ENCODE results near the gene OR4N5. TPM values are rescaled to one million over a fixed set of nuclear protein-coding genes. Genes with fewer than 3 reads are reported as not detected.

Gene OR4N5
- total RNA-seq, 2 donors from 2014 or later, result not detected

- intact Hi-C loops (cut with DNase I), result no loop called here
Measured at GRCh38 chr14:20191396-20191795, 52.8 kb downstream of the OR4N5 start.

GRCh38 chr14:20194101-20194500 is 55.5 kb downstream of the OR4N5 start:
- intact Hi-C loops (cut with DNase I), result no loop called here
- no peak for DNase-seq
- H3K9me3 ChIP-seq, result no peaks in the 10 kb centered on the region
- TF ChIP-seq CTCF (IDR thresholded peaks at IDR 0.05) (no peak), POLR2A (IDR thresholded peaks at IDR 0.05) (no peak)
- H3K4me1 ChIP-seq, result no peaks in the 10 kb centered on the region
- no peak overlapping the region for H3K27ac ChIP-seq
- H3K36me3 ChIP-seq (replicated peaks in 1 of 2; ENCODE audit: insufficient read depth in 1 of 2, low read depth in 2 of 2), result no peaks in the 10 kb centered on the region
- H3K27me3 ChIP-seq, result no peaks in the 10 kb centered on the region
- no peak overlapping the region for H3K4me3 ChIP-seq
- no peak for ATAC-seq

More at GRCh38 chr14:20191396-20191795, 52.8 kb downstream of the OR4N5 start:
- no peaks in the 10 kb centered on the region for H3K4me1 ChIP-seq
- H3K27me3 ChIP-seq, result no peaks in the 10 kb centered on the region
- WGBS, 2 donors, result 47 to 56% methylated on average over 3 of the region's 3 CpGs
- no peak overlapping the region for H3K4me3 ChIP-seq
- no peak overlapping the region for H3K27ac ChIP-seq
- H3K36me3 ChIP-seq (replicated peaks in 1 of 2; ENCODE audit: insufficient read depth in 1 of 2, low read depth in 2 of 2), result no peaks in the 10 kb centered on the region
- H3K9me3 ChIP-seq, result no peaks in the 10 kb centered on the region
- DNase-seq, result no peak
- no peak for TF ChIP-seq POLR2A (IDR thresholded peaks at IDR 0.05)
- TF ChIP-seq CTCF (IDR thresholded peaks at IDR 0.05), result no peak
- ATAC-seq, result no peak

Small RNA genes within 50 kb of the gene (small RNA-seq; reads per million reads assigned to genes)
- not detected for gene GTF2IP22
- gene RNA5SP380, result not detected

Other genes starting within 250 kb of the OR4N5 start
- not detected for gene OR4K5, start 218.2 kb upstream of the OR4N5 start, total RNA-seq
- gene OR4K1, start 207.9 kb upstream of the OR4N5 start, total RNA-seq, result not detected
- not detected for gene OR4K15, start 163.2 kb upstream of the OR4N5 start, total RNA-seq
- not detected for gene OR4Q2, start 136.7 kb upstream of the OR4N5 start, total RNA-seq
- not detected for gene OR4K14, start 119.5 kb upstream of the OR4N5 start, total RNA-seq
- not detected for gene OR4K13, start 102.8 kb upstream of the OR4N5 start, total RNA-seq
- gene OR4L1, start 78.8 kb upstream of the OR4N5 start, total RNA-seq, result not detected
- gene OR4K17, start 28.1 kb upstream of the OR4N5 start, total RNA-seq, result not detected
- not detected for gene OR11G2, start 52.1 kb downstream of the OR4N5 start, total RNA-seq
- not detected for gene OR11H6, start 84.9 kb downstream of the OR4N5 start, total RNA-seq
- gene OR11H7, start 90.2 kb downstream of the OR4N5 start, total RNA-seq, result not detected
- gene OR11H4, start 100.5 kb downstream of the OR4N5 start, total RNA-seq, result not detected
- gene TTC5, start 167.1 kb downstream of the OR4N5 start, total RNA-seq, result 10 to 100 TPM; 12.5 to 16.6 TPM
- gene CCNB1IP1, start 194.5 kb downstream of the OR4N5 start, total RNA-seq, result 10 to 100 TPM; 17.1 to 66.9 TPM
- 10 to 100 TPM in 1 of 2 donors, 1 to 10 TPM in 1; 5.6 to 11.7 TPM for gene PARP2, start 204.8 kb downstream of the OR4N5 start, total RNA-seq